ENCODE measurements around the gene CBX4.

Gene CBX4

DNA sequence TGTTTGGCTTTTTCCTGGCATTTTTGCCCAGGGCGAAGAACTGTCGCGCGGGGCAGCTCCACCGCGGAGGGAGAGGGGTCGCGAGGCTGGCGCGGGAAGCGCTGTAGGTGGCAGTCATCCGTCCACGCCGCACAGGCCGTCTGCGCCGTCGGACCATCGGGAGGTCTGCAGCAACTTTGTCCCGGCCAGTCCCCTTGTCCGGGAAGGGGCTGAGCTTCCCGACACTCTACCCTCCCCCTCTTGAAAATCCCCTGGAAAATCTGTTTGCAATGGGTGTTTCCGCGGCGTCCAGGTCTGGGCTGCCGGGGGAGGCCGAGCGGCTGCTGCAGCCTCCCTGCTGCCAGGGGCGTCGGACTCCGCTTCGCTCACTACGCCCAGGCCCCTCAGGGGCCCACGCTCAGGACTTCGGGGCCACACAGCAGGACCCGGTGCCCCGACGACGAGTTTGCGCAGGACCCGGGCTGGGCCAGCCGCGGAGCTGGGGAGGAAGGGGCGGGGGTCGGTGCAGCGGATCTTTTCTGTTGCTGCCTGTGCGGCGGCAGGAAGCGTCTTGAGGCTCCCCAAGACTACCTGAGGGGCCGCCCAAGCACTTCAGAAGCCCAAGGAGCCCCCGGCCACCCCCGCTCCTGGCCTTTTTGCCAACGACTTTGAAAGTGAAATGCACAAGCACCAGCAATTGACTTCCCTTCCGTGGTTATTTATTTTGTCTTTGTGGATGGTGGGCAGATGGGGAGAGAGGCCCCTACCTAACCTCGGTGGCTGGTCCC lies 2.3 kb upstream of the CBX4 start:
- DNase-seq, result peak in 1 of 2 experiments; percentile 37

DNA sequence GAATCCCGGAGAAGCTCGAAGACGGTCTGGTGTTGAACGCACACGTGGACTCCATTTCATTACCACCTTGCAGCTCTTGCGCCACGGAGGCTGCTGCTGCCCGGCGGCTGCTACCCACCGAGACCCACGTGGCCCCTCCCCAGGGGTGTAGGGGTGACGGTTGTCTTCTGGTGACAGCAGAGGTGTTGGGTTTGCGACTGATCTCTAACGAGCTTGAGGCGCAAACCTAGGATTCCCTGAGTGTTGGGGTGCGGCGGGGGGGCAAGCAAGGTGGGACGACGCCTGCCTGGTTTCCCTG lies 1.7 kb upstream of the CBX4 start:
- no peak for DNase-seq

DNA sequence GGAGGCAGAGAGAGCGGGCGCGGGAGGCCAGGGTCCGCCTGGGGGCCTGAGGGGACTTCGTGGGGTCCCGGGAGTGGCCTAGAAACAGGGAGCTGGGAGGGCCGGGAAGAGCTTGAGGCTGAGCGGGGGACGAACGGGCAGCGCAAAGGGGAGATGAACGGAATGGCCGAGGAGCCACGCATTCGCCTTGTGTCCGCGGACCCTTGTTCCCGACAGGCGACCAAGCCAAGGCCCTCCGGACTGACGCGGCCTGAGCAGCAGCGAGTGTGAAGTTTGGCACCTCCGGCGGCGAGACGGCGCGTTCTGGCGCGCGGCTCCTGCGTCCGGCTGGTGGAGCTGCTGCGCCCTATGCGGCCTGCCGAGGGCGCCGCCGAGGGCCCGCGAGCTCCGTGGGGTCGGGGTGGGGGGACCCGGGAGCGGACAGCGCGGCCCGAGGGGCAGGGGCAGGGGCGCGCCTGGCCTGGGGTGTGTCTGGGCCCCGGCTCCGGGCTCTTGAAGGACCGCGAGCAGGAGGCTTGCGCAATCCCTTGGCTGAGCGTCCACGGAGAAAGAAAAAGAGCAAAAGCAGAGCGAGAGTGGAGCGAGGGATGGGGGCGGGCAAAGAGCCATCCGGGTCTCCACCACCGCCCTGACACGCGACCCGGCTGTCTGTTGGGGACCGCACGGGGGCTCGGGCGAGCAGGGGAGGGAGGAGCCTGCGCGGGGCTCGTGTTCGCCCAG lies 1.2 kb upstream of the CBX4 start:
- peak in 1 of 2 experiments; percentile 70 for DNase-seq

DNA sequence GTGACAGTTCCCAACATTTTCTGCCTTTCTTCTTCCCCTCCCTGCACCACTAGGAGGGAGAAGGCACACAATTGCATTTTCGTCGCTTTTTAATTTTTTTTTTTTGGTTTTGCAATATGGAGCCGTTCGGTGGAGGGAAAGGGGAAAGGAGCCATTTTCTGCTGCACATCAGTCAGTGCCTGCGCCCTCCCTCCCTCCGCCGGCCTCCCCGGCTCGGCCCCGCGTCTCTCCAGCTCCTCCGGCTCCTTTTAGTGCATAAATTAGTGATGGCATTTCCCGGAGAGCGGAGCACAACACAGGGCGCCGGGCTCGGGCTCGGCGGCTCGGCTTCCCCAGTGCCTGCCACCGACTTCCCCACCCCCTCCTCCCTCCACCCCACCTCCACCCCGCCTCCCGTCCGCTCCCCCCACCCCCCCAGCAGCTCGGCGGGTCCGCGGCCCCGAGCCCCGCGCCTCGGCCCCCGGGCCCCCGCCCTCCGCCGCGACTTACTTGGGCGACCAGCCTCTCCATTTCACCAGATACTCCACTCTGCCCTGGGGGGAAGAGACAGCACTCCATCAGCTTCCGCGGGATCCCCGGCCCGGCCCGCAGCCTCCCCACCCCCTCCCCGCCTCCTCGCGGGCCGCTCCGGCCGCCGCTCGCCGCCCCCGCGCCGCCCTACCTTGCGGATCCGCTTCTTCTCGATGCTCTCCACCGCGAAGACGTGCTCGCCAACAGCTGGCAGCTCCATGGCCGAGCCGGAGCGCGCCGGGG lies 542 bp downstream of the CBX4 start:
- peak; percentile 40 to 85 for DNase-seq

DNA sequence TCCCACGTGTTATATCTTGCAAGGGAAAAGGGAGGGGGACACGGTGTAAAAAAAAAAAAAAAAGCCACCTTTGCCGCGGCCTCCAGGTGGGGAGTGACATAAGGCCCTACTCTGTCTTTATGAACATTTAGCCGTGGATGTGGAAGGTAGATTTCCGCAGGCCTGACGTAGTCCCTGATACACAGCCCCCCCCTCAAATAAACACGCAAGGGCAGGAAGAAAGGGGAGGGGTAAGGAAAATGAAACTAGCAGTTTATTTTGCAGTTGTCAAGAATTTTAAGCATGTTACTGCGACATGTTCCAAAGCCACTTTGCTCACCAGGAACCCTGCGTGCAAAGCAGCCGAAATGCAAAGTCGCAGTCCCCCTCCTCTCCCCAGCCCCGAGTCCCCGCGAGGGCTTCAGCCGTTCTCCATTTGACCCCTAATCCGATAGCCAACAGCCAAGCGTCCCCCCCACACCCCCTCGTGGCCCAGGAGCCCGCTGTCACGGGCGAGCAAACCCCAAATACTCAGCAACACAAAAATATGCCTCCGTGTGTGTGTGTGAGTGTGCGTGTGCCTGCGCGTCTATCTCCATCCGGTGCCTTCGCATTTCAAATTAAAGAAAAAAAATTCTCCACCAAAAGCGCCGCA lies 1.2 kb downstream of the CBX4 start:
- DNase-seq, result peak in 1 of 2 experiments; percentile 55

DNA sequence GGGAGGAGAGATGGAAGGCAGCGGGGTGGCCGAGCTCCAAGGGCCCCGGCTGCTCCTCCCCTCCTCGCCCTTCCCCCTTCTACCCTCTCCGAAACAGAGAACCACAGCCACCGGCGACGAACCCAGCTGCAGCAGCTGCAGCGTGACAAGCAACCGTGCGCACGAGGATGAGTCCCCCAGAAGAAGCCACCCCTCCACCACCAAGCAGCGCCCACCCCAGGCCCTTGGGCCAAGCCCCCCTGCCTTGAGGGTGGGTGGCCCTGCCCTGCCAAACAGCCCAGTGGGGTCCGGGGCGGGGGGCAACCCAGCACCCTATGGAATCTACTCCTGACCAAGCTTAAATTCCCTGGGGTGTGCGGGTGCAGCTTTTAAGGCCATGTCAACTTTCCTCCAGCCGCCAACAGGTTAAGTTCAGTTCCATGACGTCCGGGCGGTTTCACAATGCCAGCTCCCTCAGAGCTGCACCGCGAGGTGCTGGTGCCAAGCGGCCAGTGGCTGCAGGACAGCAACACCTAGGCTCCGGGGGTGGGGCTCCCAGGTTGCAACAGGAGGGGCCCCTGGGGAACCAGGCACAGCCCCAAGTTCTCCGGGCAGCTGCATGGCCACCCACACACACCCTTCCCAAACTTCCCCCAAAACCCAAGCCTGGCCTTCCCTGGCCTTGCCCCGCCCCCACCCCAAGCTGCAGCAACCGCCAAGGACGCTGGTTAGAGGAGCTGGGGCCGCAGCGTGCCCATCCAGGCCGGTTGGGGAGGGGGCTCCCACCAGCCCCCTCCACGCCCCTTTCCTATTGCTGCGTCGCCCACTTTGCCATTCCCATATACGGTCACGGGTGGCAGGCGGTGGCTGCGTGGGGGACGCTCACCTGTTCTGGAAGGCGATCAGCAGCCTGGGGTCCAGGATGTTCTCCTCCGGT lies 2.0 kb downstream of the CBX4 start:
- peak; percentile 62 to 81 for DNase-seq

DNA sequence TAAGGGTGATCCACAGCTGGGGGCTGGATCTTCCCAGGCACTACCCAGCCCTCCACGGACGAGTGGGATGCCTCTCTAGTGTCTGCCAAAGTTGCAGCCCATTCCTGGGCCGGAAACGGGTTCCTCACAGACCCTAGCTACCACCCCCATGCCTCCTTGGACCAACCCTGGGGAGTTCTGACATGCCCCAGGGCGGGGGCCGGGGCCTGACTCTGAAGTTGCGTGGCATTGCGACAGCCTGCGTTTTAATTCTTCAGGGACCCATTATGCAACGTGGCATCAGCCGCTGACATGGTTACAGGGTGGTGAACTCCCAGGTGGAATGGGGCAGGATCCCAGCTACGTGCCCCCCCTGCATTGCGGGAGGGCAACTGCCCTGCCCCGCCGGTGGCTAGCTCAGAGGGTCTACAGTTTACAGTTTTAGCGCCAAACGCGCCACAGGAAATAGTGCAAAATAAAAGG lies 2.7 kb downstream of the CBX4 start:
- DNase-seq, result peak in 1 of 2 experiments; percentile 60

DNA sequence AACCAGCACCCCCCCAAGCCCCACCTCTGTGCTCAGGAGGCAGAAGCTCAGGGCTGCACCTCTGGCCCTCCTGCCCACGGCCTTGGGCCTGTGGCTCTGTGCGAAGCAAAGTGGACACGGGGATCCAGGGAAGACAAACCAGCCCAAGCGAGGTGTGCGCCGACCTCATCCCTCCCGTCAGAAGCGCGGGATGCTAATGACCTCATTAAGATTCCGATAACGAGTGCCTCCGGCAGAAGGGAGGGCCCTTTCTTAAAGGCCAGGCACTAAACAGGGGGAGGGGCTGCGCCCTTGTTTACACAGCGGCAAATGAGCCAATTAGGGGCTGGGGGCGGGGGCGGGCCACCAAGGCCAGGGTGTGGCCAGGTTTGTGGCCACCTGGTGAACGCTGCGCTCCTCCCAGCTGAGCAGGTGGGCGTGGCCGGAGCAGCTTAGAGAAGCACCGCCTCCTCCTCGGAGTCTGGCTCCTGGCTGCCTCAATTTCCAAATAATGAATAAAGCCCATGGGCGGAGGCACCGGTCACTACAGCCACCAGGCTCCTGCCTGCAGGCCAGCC lies 3.2 kb downstream of the CBX4 start:
- DNase-seq, result peak; percentile 97 to 99

DNA sequence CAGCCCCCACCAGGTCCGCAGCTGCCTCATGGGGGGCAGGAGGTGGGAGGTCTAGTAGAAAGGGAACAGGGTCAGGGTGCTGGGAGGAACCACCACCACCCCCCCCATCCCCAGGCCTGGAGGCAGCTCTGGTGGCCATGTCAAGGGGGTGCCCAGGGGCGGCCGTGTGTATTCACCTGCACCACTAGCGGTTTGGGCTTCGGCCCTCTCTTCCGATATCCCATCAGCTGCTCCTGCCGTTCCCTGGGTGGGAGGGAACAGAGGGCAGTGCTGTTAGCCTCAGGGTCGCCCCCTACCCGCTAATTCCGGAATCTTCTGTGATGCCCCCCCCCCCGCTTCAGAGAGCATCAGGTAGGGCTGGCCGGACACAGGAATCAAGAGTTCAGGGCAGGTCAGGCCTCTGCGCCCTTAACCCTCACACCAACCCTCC lies 3.8 kb downstream of the CBX4 start:
- DNase-seq, result peak in 1 of 2 experiments; percentile 51

DNA sequence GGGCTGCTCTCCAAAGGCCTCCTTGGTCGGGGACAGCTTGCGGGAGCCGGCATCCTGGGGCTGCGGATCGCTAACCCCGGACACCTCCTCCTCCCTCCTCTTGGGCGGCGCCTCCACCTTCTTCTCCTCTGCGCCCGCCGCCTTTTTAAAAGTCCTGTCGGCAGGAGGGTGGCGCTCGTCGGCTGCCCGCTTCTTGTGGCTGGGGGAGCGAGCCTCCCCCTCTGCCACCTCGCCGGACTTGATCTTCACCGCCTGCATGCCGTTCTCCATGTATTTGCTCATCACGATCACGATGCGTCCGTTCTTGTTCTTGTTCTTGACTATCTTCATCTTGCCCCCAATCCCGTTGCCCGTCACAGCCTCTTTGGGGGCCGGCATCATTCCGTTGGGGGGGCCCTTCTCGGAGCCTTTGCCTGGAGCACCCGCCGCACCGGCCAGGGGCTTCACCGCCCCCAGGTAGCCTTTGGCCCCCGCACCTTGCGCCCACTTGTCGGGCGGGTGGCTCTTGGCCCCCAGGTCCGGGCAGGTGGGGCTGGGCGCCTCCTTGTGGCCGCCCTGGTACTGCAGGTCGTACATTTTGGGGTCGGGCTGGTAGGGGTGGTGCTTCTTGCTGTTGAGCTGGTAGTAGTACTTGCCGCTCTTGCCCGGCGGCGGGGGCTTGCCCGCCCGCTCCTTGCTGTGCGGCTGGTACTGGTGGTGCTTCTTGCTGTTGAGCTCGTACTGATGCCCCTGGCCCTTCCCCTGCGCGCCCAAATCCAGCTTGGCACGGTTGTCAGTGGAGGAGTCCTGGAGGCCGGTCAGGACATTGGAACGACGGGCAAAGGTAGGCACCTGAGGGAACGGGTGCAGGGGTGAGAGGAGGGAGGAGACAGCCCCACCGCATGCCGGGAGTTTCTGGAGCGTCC lies 4.4 kb downstream of the CBX4 start:
- DNase-seq, result peak in 1 of 2 experiments; percentile 17

DNA sequence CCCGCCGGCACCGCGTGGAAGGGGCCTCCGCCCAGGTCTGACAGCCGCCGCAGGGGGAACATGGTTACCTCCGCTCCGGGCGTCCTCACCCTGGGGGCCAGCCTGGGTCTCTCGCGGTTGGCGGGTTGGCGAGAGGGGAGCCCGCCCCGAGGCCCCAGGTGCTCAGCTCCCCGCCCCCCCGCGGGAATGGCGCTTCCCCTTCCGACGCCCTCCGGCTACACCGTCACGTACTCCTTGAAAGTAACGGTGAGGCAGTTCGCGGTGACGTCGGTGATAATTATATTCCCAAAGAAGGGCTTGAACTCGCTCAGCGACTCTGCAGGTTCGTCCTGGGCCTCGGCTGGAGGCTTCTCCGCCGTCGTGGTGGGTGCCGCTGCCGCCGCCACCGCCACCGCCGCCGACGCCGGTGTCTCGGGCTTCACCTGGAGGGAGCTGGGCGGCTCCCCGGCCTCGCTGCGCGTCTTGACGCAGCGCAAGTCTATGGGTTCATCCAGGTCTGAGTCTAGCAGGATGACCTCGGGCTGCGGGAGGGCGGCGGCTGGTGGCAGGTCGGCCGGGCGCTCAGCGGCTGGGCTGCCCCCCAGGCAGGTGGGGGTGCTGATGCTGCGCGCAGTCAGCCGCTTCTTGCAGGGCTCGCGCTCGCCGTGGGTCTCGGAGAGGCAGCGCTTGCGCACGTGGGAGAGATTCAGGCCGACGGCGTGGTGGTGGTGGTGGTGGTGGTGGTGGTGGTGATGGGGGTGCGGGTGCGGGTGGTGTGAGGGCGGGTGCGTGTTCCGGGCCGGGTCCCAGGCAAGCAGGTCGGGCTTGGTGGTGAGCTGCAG lies 5.3 kb downstream of the CBX4 start:
- no peak for DNase-seq

DNA sequence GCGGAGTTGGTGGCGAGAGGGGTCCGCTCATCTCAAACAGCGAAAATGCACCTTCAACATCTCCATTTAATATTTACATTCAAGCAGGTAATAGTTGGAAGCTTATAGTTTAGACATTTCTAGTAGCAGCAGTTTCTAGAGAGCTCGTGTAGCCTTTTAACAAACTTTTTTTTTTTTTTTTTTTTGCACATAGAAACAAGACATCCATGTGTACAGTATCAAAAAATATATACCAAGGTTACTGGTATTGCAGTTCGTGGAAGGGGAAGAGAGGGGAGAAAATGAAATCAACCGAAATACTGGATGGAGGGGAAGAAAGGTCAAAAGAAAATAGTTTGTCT lies 6.2 kb downstream of the CBX4 start:
- DNase-seq, result no peak

DNA sequence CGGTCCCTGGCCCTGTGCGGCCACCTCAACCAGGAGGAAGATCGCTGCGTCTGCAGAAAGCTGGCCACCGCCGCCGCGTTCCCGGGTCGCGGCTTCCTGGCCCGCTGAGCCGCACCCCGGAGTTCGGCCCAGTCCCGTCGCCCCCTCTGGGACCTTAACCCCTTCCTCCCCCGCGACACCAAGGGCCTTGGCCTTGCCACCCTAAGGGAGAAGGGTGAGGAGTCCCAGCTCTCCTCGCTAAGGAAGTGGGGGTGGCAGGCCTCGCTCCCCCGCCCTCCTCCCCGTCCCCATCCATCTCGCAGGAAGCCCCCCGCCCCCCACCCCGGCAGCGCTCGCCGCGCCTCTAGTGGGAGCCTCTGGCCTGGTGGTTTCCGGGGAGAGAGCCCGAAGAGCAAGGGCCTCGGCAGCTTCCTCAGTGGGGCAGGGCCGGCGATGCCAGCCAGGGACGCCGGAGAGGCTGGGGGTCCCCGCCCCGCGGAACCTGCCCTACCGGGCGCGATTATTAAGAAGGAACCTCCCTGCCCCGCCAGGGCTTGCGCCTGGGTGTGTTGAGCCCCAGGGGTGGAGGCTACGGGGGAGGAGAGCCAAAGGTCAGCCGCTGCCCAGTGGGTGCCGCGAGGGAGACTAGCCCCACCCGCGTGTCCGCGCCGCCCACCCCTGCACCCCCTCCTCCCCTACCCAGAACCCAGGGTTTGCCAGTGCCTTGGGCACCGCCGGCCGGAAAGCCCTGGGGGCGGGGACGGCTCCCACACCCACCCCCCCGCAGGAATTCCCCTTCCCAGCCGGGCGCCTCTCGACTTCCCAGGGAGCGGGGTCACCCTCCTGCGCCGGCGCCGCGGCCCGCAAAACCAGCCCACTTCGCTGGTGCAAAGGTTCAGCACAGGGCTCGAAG lies 6.8 kb downstream of the CBX4 start:
- DNase-seq, result no peak

DNA sequence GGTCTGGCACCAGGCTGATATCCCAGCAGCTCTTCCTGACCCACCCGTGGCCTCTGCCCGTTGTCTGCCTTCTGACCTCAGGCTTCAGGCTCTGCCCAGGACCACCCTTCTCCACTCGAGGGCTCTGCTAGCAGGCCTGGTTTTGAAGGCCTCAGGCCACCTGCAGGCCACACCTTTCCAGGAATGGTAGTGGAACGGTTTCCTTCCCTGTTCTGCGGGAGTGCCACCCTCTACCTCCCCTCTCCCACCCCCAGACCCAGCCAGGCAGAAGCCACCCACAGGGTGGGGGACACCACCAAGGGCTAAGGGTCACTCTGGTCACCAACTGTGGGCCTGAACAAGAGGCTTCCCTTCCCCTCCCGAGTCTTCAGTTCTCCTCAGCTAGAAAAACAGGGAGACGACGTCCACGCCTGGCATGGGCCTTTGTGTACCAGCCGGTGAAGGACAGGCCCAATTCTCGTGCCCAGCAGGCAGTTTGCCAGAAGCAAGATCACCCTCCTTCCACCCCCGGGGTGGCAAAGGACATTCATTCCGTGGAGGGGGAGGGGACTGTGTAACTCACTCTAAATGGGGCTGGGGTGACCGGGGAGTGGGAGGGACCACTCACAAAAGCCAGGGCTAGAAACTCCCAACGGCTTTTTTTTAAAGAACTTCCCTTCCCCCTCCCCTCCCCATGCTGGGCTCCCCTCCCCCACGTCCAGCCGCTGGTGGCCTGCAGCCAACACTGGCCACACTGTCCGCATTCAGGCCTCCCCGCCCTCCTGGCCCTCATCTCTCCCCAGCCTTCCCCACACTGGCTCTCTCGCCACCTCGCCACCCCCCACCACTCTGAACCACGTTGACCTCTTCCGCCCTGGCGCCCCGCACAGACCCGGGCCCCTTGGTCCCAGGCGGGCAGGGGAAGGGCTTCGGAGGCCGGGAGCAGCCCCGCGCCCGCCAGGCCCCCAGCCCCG lies 7.7 kb downstream of the CBX4 start:
- no peak for DNase-seq

DNA sequence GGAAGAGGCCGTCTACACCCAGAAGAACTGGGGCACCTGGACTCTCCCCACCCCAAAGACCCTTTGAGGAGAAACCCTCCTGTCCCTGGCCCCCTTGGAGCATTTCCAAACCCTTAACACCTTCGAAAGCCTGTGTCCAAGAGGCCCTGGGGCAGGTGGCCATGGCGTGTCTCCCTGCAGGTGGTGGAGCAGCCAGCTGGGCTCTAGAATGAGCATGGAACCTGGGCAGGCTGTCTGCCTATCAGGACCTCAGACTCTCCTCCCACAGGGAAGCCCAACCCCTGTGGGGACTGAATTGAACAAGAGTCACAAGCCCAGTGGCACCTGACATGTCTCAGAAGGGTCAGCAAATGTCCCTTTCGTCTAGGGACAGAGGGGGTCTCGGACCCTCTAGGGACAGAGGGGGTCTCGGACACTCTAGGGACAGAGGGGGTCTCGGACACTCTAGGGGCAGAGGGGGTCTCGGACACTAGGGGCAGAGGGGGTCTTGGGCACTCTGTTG lies 8.4 kb downstream of the CBX4 start:
- peak in 1 of 2 experiments; percentile 51 for DNase-seq

DNA sequence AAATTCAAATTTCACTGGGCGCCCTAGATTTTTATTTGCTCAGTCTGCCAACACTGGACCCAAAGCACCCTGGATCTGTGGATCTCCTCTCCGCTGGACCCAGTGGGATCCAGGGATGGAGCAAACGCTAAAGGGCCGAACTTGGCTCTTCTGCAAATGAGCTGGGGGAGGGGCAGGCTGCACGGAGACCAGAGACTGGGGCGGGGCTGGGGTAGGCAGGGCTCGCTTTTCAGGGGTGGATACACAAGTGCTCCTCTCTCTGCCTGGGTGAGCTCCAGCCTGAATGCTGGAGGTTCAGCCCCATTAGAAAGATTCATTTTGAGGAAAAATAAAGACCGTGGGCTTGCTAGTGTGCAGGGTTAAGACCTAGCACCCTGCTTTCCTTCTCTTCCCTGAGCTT lies 8.9 kb downstream of the CBX4 start:
- peak in 1 of 2 experiments; percentile 22 for DNase-seq

DNA sequence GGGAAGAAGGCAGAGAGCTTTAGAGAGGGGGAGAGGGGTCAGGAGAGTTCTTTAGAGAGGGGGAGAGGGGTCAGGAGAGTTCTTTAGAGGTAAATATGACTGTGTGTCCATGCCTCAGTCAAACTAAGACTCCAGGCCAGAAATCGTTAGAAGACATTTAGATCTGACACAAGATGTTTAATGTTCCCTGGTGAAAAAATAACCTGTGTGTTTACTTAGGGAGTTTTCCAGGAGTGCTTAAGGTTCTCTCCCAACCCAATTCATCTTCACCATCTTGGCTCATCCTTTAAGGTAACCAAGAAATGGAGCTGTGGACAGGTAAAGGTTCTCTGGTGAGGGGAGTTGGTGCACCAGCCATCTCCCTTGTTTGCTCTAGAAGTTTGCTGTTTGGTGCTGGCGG lies 9.8 kb downstream of the CBX4 start:
- no peak for DNase-seq

Measured in NCI-H526 (cell line).